ENCODE measurements around the gene PHACTR2.

GRCh38 chr6:143705569-143705968, 27.8 kb downstream of the PHACTR2 start:
- TF ChIP-seq POLR2A (IDR thresholded peaks at IDR 0.05; ENCODE audit: low read depth, low read length) (no peak), POLR2AphosphoS5 (IDR thresholded peaks at IDR 0.05; ENCODE audit: low read depth, low read length) (no peak), SPI1 (IDR thresholded peaks at IDR 0.05; ENCODE audit: low read depth, low read length) (no peak), PAX5 (IDR thresholded peaks at IDR 0.05; ENCODE audit: insufficient read depth, low read length, severe bottlenecking) (no peak), POU2F2 (IDR thresholded peaks at IDR 0.05; ENCODE audit: low read depth, low read length) (no peak), TAF1 (IDR thresholded peaks at IDR 0.05; ENCODE audit: low read depth, low read length) (no peak)
